HG03175 (cell line): ENCODE results near the gene RHNO1.
"Not testable (repeated sequence)": the region's sequence is repeated elsewhere in the genome, so short reads cannot be mapped to it uniquely, and the experiment has no call there.

Experiments used
- ATAC-seq: cut with Tn5 transposase; IDR thresholded peaks from one replicate; pipeline ENCODE4 v1.9.1; 2021; ENCODE audit warnings: mild to moderate bottlenecking, moderate library complexity; ENCODE audit not compliant: unreplicated experiment

Gene RHNO1

DNA sequence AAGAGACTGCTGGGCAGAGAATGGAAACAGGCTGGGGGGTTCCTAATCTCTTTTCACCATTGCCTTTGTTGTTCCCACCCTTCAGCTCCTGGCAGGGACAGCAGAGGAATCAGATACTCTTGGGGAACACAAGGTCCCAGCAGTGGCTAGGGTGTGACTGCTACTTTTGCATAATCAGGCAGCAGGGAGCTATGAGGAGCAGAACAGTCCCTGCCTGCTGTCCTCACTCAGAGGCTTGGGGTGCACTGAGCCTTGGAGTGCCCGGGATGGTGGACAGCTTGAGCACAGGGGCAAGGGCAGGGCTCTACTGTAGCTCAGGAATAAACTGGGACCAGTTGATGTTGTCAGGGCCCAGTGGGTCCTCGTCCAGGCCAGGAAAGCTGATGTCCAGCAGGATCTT lies 18.7 kb upstream of the RHNO1 start:
- ATAC-seq = no peak

GRCh38 chr12:2858944-2859421 lies 18.0 kb upstream of the RHNO1 start:
- no peak for ATAC-seq

- ATAC-seq = no peak
Measured at GRCh38 chr12:2860170-2860569, 16.9 kb upstream of the RHNO1 start.

GRCh38 chr12:2862876-2863275 lies 14.1 kb upstream of the RHNO1 start:
- ATAC-seq = no peak

DNA sequence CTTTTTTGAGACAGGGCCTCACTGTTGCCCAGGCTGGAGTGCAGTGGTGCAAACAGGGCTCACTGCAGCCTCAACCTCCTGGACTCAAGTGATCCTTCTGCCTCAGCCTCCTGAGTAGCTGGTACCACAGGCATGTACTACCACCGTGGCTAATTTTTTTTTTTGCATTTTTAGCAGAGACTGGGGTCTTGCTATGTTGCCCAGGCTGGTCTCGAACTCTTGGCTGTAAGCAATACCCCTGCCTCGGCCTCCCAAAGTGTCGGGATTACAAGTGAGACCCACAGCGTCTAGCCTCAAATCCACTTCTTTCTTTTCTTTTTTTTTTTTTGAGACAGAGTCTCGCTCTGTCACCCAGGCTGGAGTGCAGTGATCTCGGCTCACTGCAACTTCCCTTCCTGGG lies 13.6 kb upstream of the RHNO1 start:
- ATAC-seq = not testable (repeated sequence)

GRCh38 chr12:2864198-2864597 lies 12.8 kb upstream of the RHNO1 start:
- ATAC-seq = no peak

DNA sequence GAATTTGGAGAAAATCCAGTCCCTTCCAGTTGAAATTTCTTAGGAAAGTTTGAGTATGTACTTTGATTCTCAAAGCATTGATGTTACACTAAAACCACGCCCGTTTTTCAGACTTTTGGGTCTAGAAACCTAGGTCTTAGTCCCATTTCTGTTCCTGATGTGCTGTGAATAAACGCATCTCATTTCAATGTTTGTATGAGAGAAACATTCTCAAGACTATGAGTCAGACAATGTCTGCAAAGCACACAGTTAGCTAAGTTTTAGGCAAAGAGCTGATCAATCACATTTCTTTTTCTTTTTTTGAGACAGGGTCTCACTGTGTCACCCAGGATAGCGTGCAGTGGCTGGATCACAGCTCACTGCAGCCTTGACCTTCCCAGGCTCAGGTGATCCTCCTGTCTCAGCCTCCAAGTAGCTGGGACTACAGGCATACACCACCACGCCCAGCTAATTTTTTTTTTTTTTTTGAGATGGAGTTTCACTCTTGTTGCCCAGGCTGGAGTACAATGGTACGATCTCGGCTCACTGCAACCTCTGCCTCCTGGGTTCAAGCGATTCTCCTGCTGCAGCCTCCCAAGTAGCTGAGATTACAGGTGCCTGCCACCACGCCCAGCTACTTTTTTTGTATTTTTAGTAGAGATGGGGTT lies 7.9 kb upstream of the RHNO1 start:
- not testable (repeated sequence) for ATAC-seq

DNA sequence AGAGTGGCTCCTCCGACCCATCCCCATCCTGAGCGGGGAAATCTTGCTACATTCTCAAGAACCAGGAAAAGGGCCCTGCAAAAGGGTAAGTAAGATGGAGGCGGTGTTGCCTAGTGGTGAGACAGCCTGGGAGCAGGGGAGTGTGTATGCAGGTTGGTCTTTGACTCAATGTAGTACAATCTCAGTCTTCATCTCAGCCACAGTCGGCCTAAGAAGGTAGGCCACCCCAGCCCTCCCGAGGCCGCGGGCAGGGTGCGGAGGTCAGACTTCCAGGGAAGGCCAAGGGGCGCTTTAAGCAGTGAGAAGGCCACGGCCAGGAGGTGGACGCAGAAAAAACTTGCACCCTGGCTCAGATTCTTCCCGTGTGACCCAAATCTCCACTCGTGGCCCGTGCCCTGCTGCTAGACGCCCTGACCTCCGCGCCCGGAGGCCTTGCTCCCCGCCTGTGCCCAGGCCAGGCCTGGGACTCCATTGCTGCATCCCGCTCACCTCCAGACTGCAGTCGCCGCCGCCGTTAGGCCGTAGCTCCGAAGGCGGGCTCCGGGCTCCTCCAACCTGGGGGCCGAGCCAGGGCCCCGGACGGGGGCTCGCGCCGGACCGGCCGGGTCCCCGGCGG lies 484 bp upstream of the RHNO1 start:
- peak; percentile 40 for ATAC-seq

DNA sequence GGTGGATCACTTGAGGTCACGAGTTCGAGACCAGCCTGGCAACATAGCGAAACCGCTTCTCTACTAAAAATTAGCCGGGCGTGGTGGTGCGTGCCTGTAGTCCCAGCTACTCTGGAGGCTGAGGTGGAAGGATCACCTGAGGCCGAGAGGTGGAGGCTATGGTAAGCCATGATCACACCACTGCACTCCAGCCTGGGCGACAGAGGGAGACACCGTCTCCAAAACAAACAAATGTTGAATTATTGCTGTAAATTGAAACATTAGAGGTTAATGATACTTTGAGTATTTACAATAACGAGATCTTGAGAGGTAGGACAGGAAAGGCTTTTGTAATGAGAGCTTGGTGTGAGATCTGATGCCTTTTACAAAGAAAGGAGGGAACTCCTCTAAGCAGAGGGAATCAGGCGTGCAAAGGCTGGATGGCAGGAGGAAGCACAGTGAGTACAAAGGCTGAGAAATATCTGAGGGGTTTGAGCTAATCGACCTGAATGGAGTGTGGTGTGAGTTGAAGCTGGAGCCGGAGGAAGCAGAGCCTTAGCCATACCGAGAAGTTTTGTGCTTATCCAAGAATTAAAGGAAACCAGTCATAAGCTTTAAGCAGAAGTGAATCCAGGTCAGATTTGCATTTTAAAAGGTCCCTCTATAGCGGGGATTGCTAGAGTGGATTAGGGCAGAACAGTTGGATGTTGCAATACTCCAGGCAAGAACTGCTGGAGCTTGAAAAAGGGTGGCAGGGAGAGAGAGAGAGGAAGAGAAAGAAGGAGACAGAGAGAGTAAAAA lies 1.1 kb downstream of the RHNO1 start:
- ATAC-seq = no peak

DNA sequence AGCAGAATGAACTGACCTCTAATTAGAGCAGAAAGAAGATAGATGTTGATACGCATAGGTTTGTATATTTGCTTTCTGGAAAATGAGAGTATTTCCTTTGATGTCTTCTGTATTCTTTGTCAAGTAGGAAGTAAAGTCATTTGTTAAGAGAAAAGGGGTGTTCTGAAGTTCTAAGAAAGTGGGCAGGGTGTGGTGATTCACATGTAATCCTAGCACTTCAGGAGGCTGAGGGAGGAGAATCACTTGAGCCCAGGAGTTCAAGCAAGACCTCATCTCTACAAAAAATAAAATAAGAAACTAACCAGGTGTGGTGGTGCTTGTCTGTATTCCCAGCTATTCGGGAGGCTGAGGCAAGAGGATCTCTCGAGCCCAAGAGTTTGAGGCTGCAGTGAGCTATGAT lies 2.8 kb downstream of the RHNO1 start:
- ATAC-seq = no peak

DNA sequence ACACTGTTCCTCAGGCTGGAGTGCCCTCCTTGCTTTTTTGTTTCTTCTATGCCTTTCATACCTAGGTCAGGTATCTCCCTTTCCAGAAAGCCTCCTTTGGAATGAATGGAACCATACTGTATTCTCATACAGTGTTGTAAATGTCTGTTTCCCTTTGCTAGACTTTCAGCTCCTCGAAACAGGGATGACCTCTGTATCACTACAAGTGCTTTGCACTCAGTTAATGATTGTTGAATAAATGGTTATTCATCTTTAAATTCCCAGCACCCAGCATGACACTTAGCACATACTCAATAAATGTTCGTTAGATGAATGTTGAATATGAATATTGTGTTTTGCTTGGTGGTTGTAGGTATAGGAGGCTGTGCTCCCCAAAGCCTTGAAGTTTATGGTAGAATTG lies 7.8 kb downstream of the RHNO1 start:
- no peak for ATAC-seq

GRCh38 chr12:2886768-2887450 lies 9.9 kb downstream of the RHNO1 start:
- no peak for ATAC-seq

- ATAC-seq = no peak
Measured at GRCh38 chr12:2890001-2890387, 13.0 kb downstream of the RHNO1 start.

- ATAC-seq = peak; percentile 97
Measured at GRCh38 chr12:2890388-2891239, 13.6 kb downstream of the RHNO1 start, which contains the start of gene TULP3. TULP3 (plus strand) TSS chr12:2890891; CDS start chr12:2890948, 57 bp downstream.

GRCh38 chr12:2891240-2892053 lies 14.4 kb downstream of the RHNO1 start:
- peak; percentile 18 for ATAC-seq

GRCh38 chr12:2892246-2892645 lies 15.2 kb downstream of the RHNO1 start:
- no peak for ATAC-seq

GRCh38 chr12:2893007-2893406 lies 16.0 kb downstream of the RHNO1 start:
- no peak for ATAC-seq

- ATAC-seq = no peak
Measured at GRCh38 chr12:2895051-2895451, 18.0 kb downstream of the RHNO1 start.

GRCh38 chr12:2895511-2895910 lies 18.5 kb downstream of the RHNO1 start:
- no peak for ATAC-seq

DNA sequence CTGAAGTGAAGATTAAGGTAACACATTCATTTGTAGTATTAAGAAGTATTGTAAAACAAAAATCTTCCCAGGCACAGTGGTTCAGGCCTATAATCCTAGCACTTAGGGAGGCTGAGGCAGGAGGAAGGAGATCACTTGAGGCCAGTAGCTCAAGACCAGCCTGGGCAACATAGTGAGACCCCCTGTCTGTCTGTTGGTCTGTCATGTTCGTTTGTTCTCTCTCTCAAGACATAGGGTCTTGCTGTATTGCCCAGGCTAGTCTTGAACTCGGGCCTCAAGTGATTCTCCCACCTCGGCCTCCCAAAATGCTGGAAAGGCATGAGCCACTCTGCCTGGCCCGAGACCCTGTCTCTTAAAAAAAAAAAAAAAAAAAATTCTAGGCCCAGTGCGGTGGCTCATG lies 20.4 kb downstream of the RHNO1 start:
- no peak for ATAC-seq
